ENCODE data around the gene ABHD12B. TPM values are rescaled to one million over a fixed set of nuclear protein-coding genes. Genes with fewer than 3 reads are reported as not detected.

The ABHD12B gene
- total and polyA plus RNA-seq, 2 donors (not counting 3 experiments of a cell fraction or from before 2014, with no cell fraction given): not detected

GRCh38 chr14:50937325-50937724 is 65.5 kb downstream of the ABHD12B start:
- intact Hi-C loops (cut with micrococcal nuclease): no loop called here
- ChIA-PET POLR2A (no interaction called here), CTCF (interaction anchor here (1.4 kb wide), 1 partner anchor 11 kb away, joined by 3 read pairs; no protein-coding TSS in a partner anchor)
- Histone ChIP-seq H3K4me1 (ENCODE audit: control insufficient read depth, extremely low read depth, insufficient read depth, low read length) (no peaks in the 10 kb centered on the region), H3K27ac (ENCODE audit: insufficient read depth, low read depth, low read length) (no peak overlapping the region), H3K27me3 (ENCODE audit: control insufficient read depth in 2 of 2, insufficient read depth in 2 of 2, low read length in 2 of 2) (no peaks in the 10 kb centered on the region), H3K4me3 (replicated peaks in 1 of 3; ENCODE audit: insufficient read depth in 1 of 3, low read depth in 1 of 3, low read length in 3 of 3) (no peak overlapping the region), H2AFZ (ENCODE audit: low read depth, low read length) (no peak overlapping the region), H3K9me1 (replicated peaks; ENCODE audit: control insufficient read depth, extremely low read depth, insufficient read depth, low read length) (no peaks in the 10 kb centered on the region), H4K20me1 (replicated peaks; ENCODE audit: control insufficient read depth, extremely low read depth, insufficient read depth, low read length) (no peaks in the 10 kb centered on the region), H3K36me3 (ENCODE audit: control insufficient read depth in 2 of 2, extremely low read depth in 1 of 2, insufficient read depth in 2 of 2, low read length in 2 of 2) (peaks cover 0 to 6% of the 10 kb centered on the region in 2 experiments), H3K4me2 (ENCODE audit: insufficient read depth, low read length) (no peak overlapping the region), H3K9me3 (replicated peaks; ENCODE audit: control insufficient read depth, insufficient read depth, low read length) (no peaks in the 10 kb centered on the region), H3K9ac (replicated peaks; ENCODE audit: extremely low read depth, insufficient read depth, low read length) (no peak overlapping the region), H3K79me2 (ENCODE audit: control insufficient read depth, insufficient read depth, low read length) (no peaks in the 10 kb centered on the region)
- FAIRE-seq: no peak
- dilution Hi-C loops (cut with MboI; ENCODE audit: extremely low pct_ligation_motif_present, low sequenced_read_pairs): no loop called here
- TF ChIP-seq EZH2 (IDR thresholded peaks at IDR 0.05; ENCODE audit: borderline replicate concordance, low read depth, low read length, severe bottlenecking): no peak
- no peak for TF ChIP-seq POLR2AphosphoS5 (IDR thresholded peaks at IDR 0.05; ENCODE audit: insufficient read depth, low read depth, low read length)
- no peak for TF ChIP-seq JUN (IDR thresholded peaks at IDR 0.05; ENCODE audit: borderline replicate concordance, insufficient read depth, insufficient read length, low read depth)
- no peak for DNase-seq (ENCODE audit: low read depth, low spot score)
- no TSS peak for BruUV-seq (replicated peaks)

DNA sequence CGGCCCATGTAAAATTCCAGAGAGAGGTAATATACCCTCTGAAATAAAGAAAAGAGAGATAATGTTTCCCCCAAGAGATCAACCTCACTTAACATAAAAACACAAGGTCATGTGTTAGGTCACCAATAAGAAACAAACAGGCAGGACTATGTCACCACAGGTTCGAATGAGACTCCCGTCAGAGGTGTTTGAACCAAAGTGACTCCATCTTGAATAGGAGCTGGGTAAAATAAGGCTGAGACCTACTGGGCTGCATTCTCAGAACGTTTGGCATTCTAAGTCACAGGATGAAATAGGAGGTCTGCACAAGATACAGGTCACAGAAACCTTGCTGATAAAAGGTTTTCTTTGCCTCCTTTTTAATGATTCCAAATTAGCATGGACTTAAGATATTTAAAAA is 65.9 kb downstream of the ABHD12B start:
- intact Hi-C loops (cut with micrococcal nuclease) (no loop called here), dilution Hi-C loops (cut with MboI; ENCODE audit: extremely low pct_ligation_motif_present, low sequenced_read_pairs) (no loop called here)
- TF ChIP-seq MYC (IDR thresholded peaks at IDR 0.05; ENCODE audit: low read depth, low read length) (no peak), POLR2AphosphoS5 (IDR thresholded peaks at IDR 0.05; ENCODE audit: insufficient read depth, low read depth, low read length) (no peak), GATA2 (IDR thresholded peaks at IDR 0.05; ENCODE audit: insufficient read depth, insufficient read length, low read depth, low read length) (no peak), EZH2 (IDR thresholded peaks at IDR 0.05; ENCODE audit: borderline replicate concordance, low read depth, low read length, severe bottlenecking) (no peak), JUN (IDR thresholded peaks at IDR 0.05; ENCODE audit: borderline replicate concordance, insufficient read depth, insufficient read length, low read depth) (no peak)
- TF ChIP-seq, protein P1, sequence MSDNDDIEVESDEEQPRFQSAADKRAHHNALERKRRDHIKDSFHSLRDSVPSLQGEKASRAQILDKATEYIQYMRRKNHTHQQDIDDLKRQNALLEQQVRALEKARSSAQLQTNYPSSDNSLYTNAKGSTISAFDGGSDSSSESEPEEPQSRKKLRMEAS (IDR thresholded peaks at IDR 0.05; ENCODE audit: insufficient read depth, insufficient read length): no peak
- BruUV-seq (replicated peaks): no TSS peak
- H3K9ac ChIP-seq (replicated peaks; ENCODE audit: extremely low read depth, insufficient read depth, low read length): no peak overlapping the region
- H3K79me2 ChIP-seq (ENCODE audit: control insufficient read depth, insufficient read depth, low read length): no peaks in the 10 kb centered on the region
- H3K4me2 ChIP-seq (ENCODE audit: insufficient read depth, low read length): no peak overlapping the region
- ChIA-PET CTCF (no interaction called here), POLR2A (no interaction called here)
- H3K27ac ChIP-seq (ENCODE audit: insufficient read depth, low read depth, low read length): no peak overlapping the region
- no peaks in the 10 kb centered on the region for H4K20me1 ChIP-seq (replicated peaks; ENCODE audit: control insufficient read depth, extremely low read depth, insufficient read depth, low read length)
- DNase-seq (ENCODE audit: low read depth, low spot score) (no peak), FAIRE-seq (no peak)
- H3K4me3 ChIP-seq (replicated peaks in 1 of 3; ENCODE audit: insufficient read depth in 1 of 3, low read depth in 1 of 3, low read length in 3 of 3): no peak overlapping the region
- H3K4me1 ChIP-seq (ENCODE audit: control insufficient read depth, extremely low read depth, insufficient read depth, low read length): no peaks in the 10 kb centered on the region
- H2AFZ ChIP-seq (ENCODE audit: low read depth, low read length): no peak overlapping the region
- no peaks in the 10 kb centered on the region for H3K27me3 ChIP-seq (ENCODE audit: control insufficient read depth in 2 of 2, insufficient read depth in 2 of 2, low read length in 2 of 2)
- no peaks in the 10 kb centered on the region for H3K9me1 ChIP-seq (replicated peaks; ENCODE audit: control insufficient read depth, extremely low read depth, insufficient read depth, low read length)
- H3K9me3 ChIP-seq (replicated peaks; ENCODE audit: control insufficient read depth, insufficient read depth, low read length): no peaks in the 10 kb centered on the region
- H3K36me3 ChIP-seq (ENCODE audit: control insufficient read depth in 2 of 2, extremely low read depth in 1 of 2, insufficient read depth in 2 of 2, low read length in 2 of 2): peaks cover 0 to 6% of the 10 kb centered on the region in 2 experiments
